NCI-H187 (cell line): Measurements from ENCODE around the gene MFSD2A.
"Not testable (repeated sequence)": the region's sequence is repeated elsewhere in the genome, so short reads cannot be mapped to it uniquely, and the experiment has no call there.

Source experiments
- DNase-seq, 2 experiments: peaks; one replicate each; lab custom pipeline; 2025; lab: John Stamatoyannopoulos, UW

Gene MFSD2A

DNA sequence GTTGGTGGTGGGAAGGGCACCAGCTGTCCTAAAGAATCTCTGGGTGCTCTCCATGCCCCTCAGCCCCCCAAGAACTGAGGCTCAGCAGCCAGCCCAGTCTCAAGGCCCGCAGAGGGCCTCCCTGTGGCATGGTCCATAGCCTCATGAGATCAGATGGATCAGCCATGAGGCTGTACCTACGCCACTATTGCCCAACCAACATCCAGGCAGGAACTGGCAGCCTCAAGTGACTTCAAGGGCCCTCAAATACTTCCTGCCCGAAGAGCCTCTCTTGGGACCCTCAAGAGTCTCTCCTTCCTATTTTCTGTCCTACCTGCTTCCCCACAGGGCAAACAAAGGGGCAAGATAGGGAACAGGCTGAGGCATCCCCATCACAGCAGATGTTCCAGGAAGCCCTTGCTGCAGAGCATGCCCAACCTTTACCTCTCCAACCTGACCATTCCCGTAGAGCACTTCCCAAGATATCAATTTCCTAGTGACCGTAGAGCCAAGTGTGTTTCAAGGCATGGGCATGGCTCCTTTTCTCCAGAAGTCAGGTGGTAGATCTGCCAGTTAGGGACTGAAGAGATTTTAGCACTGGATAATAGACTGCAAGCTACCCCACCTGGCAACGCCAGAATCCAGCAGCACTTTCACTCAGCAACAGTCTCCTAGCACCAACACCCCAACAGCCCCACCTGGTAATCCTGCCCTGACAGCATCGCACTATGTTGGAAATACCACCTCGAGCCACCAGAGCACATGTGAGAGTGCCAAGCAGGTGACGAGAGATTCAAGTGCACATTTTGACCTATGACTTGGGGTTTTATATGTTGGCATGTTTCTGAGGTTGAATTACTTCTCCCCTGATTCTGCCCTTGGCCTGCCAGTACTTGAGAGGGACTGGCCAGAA, 13.7 kb upstream of the MFSD2A start:
- DNase-seq, result peak; percentile 13 to 33

DNA sequence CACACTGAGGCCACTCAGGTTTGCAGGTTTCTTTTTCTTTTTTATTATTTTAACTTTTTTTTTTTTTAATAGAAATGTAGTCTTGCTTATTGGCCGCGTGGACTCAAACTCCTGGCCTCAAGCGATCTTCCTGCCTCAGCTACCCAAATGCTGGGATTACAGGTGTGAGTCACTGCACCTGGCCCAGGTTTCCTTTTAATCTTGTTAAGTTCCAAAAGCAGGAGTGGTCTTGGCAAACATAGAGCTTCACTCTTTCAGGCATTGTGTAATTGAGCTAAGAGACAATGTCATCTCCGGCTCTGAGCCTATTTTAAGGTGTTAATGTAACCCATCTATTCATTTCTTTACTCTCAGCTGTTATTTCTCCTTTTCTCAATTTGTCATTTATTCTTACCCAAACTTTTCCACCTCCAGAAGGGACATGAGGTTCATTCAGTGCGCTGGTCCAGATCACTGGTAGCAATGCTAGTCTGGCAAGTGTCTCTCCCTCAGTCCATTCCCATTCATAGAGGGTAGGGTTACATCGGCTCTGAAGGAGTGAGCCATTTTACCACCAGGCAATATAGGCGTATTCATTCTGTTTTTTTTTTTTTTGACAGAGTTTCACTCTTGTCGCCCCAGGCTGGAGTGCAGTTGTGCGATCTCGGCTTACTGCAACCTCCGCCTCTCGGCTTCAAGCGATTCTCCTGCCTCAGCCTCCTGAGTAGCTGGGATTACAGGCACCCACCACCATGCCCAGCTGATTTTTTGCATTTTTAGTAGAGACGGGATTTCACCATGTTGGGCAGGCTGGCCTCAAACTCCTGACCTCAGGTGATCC, 11.3 kb upstream of the MFSD2A start:
- DNase-seq, result no peak

DNA sequence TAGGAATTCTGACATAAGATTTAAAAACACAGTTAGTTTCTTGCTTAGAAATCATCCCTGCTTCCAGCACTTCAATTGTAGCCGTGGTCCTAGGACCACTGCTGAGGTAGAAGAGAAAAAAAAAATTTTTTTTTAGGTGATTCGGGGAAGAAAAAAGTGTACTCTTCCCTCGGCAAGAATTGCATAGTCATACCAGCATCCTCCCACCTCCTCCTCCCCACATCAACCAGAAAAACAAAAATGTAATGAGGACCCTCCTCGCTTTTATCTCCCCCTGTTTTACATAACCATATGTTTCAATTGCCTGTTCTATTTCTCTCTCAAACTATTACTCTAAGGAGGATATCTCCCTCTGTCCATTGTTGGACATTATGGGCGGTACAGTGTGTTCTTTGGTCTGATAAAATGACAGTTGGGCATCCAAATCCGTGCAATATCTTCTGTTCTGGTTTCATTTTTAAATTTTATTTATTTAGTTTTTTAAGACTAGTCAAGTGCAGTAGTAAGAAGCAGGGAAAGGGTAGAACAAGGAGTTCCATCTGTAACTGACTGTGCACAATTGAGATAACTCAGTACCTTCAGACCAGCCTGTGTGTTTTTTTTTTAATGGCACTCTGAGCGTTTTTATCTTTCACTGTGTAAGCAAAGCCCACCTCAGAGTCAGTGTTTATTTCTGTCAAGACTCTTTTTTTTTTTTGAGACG, 10.4 kb upstream of the MFSD2A start:
- DNase-seq, result no peak

DNA sequence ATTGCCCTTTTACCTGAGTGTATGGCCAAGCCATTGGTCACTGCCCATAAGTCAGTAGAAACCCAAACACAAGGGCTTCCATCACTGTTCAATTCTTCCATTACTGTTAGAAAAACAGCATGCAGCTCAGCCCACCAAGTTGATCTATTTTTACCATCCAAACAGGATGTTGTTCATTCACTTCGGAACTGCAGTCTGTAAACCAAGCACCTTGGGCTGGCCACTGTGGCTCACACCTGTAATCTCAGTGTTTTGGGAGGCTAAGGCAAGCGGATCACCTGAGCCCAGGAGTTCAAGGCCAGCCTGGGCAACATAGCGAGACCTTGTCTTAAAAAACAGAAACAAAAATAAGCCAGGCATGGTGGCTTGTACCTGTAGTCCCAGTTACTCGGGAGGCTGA, 8.7 kb upstream of the MFSD2A start:
- no peak for DNase-seq

DNA sequence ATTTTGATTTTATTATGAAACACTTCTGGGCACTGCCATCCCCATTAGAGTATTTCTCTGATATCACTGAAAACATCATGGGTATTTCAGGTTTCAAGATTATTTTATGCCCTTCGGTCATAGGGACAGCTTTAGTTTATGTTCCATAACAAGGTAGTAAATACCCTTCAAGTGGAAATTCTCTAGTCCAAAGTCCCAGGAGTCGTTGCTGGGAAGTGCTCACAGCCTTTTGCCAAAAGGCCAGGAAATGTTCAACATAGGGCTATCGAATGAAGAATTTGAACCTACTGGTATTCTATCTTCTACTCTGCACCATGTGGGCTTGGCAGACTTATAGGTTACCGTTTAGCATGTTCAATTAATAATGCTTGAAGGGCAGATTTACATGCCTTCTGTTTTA, 7.7 kb upstream of the MFSD2A start:
- DNase-seq, result no peak

DNA sequence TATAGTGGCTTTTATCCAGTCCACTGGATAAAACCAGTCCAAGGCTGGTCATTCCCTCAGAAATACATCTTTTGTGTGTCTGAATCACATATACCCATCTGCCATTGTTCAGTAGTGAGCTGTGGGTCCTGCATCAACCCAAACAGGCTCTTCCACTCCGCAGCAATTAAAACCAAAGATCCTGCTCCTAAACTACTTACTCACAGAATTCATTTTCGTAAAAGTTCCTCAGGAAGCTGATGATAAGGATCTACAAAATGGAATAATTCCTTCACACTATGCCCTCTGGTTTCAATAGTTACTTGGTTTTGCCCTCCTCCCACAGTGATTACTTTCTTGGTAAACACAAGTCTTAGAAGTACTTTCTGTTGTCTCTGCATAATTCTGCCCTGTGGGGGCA, 5.1 kb upstream of the MFSD2A start:
- DNase-seq, result no peak

DNA sequence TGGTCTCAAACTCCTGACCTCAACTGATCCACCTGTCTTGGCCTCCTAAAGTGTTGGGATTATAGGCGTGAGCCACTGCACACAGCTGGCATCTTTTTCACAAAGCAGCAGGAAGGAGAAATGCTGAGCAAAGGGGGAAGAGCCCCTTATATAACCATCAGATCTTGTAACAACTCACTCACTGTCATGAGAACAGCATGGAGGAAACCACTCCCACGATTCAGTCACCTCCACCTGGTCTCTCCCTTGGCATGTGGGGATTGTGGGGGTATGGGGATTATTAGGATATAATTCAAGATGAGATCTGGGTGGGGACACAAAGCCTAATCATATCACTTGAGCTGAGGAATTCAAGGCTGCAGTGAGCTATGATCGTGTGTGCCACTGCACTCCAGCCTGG, 3.0 kb upstream of the MFSD2A start:
- DNase-seq, result no peak

DNA sequence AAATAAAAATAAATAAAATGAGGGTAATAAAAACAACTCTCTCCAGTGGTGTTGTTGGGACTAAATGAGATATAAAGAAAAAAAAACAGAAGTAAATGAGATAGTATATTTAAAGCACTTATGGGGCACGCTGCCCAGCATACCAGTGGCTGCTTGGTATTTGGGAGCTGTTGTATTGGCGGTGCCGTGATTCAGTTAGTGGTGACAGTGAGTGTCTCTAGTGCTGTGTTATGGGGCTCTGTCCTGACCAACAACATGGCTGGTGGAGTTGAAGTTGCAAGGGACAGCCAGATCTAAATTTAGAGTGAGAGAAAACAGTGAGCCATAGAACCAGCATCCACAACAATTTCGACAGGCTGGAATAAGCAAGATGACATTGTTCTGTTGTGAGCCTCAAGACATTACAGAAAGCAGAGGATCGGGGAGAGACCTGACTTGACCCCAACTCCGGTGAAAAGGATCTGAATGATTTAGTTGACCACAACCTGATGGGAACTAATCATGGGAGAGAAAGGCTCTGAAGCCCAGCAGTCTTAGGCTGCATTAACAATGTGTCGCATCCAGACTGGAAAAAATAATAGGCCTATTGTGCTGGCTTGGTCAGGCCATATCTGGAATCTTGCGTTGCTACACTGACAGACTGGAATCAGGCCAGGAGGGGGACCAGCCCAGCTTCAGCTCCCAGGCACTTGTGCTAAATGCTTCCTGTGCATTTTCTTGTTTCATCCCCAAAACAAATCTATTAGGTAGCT, 2.4 kb upstream of the MFSD2A start:
- DNase-seq, result no peak

DNA sequence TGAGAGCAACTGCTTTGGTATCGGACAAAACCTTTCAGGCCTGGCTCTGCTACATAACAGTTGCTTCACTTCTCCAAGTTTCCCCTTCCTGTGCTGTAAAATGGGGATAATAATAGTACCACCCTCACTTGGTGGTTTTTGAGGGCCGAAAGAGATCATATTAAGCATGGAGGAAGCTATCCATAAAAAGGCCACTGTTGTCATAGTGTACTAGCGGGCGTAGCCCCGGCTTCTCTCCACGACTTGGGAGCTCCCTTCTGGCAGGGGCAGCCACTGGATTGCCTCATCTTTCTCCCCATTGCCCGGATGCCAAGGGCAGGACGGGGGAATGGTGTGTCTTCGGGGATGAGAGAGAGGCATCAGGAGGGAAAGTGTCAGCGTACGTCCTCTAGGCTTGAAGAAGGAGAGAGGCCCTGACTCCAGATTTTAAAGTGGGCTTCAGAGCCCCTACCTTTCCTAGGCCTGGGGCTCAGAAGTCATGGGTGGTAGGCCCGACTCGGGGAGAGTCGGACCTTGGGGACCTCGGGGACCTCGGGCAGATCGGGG, 548 bp upstream of the MFSD2A start:
- no peak for DNase-seq

DNA sequence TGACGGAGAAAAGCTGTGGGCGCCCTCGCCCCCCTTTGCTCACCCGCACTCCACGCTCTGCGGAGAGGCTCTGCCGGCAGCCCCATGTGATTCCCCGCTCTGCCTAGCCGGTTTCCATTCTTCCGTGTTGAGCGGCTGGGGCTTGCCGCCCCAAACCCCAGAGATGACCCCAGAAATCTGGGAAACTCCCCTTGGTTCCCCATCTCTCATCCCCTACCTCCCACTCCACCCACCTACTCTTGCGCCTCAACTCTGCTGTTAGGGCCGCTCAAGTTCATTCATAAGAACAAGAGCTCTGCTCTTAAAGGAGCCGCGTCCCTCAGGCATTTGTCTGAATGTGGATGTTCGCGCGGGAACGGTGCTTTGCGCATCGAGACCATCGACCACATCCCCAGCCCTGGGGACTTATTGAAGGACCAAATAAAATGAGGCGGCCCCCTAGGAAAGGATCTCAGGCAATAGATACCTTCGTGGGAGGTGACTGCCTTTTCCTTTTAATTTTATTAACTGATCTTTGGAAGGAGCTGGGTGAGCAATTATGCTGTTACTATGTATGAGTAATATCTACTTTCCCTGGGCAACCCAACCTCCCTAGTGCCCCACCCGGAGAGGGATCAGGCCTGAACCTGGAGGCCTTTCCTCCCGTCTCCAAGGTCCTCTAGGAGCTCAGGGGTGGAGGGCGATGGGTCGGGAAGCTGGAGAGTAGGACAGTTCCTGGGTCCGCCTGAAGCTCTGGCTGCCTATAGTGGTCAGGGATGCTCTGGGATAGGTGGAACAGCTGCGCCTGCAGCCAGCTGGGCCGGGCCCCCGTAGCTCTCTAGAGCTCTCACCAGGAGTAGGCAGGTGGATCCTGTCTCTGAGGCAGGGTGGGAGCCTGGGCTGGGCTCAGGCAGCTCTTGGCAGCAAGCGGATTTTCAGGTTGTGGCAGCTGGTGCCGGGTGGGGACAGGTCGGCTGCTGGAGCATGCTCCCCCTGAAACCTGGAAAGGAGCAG, 898 bp downstream of the MFSD2A start:
- DNase-seq, result peak; percentile 34 to 43

DNA sequence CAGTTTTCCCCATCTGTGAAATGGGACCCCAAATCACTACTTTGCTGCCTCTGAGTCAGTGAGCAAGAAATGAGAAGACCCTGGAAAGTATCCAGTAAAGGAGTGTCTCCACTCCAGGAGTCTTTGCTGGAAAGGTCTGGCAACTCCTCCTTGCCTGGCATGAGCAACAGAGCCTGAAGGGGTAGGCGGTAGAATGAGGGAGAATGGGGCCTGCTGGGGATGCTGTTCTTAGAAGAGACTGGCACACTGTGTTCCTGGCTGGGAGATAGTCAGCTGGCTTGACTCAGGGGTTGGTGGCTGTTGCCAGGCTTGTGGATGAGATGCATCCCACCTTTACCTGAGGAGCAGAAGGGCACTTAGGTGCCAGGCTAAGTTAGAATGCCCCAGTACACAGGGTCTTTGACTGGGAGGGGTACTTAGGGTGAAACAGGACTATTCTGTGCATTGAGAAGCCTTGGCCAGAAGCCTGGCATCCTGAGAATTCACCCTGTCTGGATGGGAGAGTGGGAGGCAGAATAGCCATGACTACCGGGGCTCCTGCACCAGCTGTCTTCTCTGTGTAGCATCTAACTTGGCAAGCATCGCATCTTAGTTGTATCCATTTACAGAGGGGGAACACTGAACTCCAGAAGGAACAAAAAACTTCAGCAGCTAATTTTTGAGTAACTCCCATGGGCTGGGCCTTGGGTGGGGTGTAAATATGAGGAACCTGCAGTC, 2.5 kb downstream of the MFSD2A start:
- no peak for DNase-seq

DNA sequence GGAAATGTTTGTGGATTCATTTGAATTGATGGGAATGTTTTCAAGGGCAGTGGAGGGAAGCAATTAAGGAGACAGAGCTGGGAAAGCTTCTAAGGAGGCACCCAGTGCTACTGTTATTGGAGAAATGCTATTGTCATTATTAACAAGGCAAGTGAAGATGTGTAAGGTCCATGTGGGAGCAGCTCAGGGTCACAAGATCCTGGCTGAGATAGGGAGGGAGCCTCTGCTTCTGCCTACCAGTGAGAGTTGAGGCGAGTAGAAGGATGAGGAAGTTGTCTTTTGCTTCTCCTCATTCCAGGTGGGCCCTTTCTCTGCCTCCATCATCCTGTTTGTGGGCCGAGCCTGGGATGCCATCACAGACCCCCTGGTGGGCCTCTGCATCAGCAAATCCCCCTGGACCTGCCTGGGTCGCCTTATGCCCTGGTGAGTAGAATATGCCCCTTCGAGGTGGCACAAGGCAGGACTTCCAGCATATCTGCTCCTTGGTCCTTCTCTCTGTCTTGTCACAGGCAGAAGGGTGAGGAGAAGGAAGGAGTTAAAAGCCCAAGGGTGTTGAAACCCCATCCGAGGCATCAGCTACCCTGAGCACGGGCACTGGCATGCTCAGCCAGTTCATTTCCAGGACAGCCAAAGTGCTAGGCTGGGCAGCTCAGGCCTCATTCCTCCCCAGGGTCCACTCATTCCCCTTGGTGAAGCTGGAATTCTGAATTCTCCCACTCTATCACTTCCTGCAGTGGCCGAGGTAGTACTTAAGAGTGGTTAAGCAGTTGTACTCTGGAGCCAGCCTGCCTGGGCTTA, 3.7 kb downstream of the MFSD2A start:
- no peak for DNase-seq

DNA sequence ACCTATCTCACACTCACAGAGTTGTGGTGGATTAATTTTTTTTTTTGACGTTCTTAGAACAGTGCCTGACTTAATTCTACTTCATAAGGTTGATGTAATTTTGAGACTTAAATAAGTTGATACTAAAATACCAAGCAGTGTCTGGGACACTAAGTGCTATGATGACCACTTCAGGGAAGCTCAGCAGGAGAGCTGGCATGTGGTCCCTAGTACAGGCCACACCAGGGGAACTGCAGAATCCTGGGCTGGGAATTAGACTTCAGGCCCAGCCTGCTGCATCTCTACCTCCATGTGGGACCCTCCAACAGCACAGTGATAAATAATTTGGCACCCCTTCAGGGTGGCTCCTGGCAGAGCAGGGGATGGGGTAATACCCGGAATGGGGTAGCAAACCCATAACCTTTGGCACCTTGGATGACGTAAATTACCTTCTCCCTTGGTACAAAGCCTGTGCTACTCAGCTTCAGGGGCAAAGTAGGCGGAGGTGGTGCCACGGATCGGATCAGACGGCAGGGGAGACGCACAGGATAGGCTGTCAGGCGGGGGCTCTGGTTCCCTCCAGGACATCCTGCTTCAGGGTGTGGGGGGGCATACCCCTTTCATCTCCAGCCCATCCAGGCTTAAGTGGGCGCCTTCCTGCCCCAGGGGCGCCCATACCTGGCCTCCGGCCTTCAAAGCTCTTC, 4.8 kb downstream of the MFSD2A start:
- no peak for DNase-seq

DNA sequence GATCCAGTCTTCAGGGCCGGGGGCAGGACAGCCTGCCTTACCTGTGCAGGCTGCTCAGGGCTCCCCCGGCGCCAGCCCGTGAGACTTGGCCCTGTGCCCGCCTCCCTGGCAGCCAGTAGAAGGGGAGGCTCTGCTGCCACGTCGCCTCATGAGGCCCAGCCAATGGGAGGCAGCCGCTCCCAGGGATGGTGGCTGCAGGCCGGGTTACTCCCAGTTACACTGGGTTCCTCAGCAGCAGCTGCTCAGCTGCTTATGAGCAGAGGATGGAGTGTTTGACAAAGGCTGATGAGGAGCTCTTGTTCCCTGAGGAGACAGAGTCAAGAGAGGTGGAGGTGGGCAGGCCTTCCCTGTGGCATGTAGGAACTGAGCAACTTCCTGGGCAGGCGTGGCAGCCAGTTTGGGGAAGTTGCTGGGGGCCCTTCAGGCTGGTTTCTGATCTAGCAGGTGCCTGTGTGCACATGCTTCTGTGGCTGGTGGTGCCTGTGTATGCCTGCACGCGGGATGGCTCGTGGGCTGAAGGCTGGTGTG, 5.5 kb downstream of the MFSD2A start:
- peak; percentile 83 to 90 for DNase-seq

DNA sequence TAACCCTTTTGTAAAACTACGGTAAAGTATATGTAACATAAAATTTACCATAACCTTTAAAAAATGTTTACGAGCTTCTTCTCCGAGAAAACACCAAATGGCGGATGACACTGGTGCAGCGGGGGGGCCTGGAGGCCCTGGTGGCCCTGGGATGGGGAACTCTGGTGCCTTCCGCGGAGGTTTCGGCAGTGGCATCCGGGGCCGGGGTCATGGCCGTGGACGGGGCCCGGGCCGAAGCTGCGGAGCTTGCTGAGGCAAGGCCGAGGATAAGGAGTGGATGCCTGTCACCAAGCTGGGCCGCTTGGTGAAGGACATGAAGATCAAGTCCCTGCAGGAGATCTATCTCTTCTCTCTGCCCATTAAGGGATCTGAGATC, 7.5 kb downstream of the MFSD2A start:
- DNase-seq, result no peak

DNA sequence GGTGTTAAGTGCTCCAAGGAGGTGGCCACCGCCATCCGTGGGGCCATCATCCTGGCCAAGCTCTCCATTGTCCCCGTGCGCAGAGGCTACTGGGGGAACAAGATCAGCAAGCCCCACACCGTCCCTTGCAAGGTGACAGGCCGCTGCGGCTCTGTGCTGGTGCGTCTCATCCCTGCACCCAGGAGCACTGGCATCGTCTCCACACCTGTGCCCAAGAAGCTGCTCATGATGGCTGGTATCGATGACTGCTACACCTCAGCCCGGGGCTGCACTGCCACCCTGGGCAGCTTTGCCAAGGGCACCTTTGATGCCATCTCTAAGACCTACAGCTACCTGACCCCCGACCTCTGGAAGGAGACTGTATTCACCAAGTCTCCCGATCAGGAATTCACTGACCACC, 8.0 kb downstream of the MFSD2A start:
- DNase-seq, result not testable (repeated sequence)

DNA sequence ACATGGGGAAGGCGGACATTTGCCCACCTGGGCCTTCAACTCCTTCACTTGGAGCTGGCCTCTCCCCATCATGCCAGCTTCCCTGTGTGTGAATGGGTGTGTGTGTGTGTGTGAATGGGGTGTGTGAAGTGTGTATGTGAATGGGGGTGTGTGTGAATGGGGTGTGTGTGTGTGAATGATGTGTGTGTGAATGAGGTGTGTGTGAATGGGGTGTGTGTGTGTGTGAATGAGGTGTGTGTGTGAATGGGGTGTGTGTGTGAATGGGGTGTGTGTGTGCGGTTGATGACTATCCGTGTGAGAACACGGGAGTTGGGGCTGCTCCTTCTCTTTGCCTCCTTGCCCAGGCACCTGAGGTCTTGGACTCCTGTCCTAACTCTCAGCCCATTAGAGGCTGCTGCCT, 9.6 kb downstream of the MFSD2A start:
- no peak for DNase-seq

DNA sequence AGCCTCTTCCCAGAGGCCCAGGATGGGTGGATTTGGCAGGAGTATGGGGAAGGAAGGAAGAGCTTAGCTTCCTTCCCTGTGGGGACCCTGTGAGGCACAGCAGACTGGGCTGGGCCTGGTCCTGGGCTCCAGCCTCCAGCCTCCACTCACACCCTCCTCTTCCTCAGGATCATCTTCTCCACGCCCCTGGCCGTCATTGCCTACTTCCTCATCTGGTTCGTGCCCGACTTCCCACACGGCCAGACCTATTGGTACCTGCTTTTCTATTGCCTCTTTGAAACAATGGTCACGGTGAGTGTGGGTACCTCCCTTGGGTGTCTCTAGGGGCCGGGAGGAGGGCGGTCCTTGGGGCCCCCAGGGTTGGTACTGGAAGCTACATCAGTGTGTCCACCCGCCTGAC, 10.1 kb downstream of the MFSD2A start:
- no peak for DNase-seq
